ENCODE data around the gene ZNF441.

The ZNF441 gene

GRCh38 chr19:11787536-11787935 is 20.7 kb downstream of the ZNF441 start:
- no peak for TF ChIP-seq ZFX (IDR thresholded peaks at IDR 0.05; ENCODE audit: borderline replicate concordance)
- no peak for TF ChIP-seq CTCF (IDR thresholded peaks at IDR 0.05)
- H3K27ac ChIP-seq: no peak overlapping the region

GRCh38 chr19:11792942-11793341 is 26.1 kb downstream of the ZNF441 start:
- TF ChIP-seq CTCF (IDR thresholded peaks at IDR 0.05) (no peak), ZFX (IDR thresholded peaks at IDR 0.05; ENCODE audit: borderline replicate concordance) (no peak)

GRCh38 chr19:11797491-11797890 is 30.7 kb downstream of the ZNF441 start:
- peak overlapping the region; percentile 80; the same call in 1 of the 2 replicates for H3K27ac ChIP-seq
- peak; percentile 93 for TF ChIP-seq CTCF (IDR thresholded peaks at IDR 0.05)
- TF ChIP-seq ZFX (IDR thresholded peaks at IDR 0.05; ENCODE audit: borderline replicate concordance): no peak

More at GRCh38 chr19:11792942-11793341, 26.1 kb downstream of the ZNF441 start:
- H3K27ac ChIP-seq: no peak overlapping the region

- peak within 1 kb of the TSS; percentile 80 for H3K27ac ChIP-seq
- TF ChIP-seq CTCF (IDR thresholded peaks at IDR 0.05) (peak; percentile 66), ZFX (IDR thresholded peaks at IDR 0.05; ENCODE audit: borderline replicate concordance) (no peak)
Measured at GRCh38 chr19:11798391-11799330, 31.9 kb downstream of the ZNF441 start, which contains the start of gene ZNF491. Gene ZNF491 (plus strand): TSS chr19:11798523. CDS start chr19:11805954, 7,431 bp downstream.

- TF ChIP-seq ZFX (IDR thresholded peaks at IDR 0.05; ENCODE audit: borderline replicate concordance) (no peak), CTCF (IDR thresholded peaks at IDR 0.05) (no peak)
- H3K27ac ChIP-seq: no peak overlapping the region
Measured at GRCh38 chr19:11806354-11807098, 39.7 kb downstream of the ZNF441 start.

GRCh38 chr19:11807099-11807380 is 40.2 kb downstream of the ZNF441 start:
- TF ChIP-seq ZFX (IDR thresholded peaks at IDR 0.05; ENCODE audit: borderline replicate concordance): no peak
- no peak for TF ChIP-seq CTCF (IDR thresholded peaks at IDR 0.05)
- no peak overlapping the region for H3K27ac ChIP-seq

GRCh38 chr19:11813703-11814028 is 46.9 kb downstream of the ZNF441 start:
- no peak for TF ChIP-seq CTCF (IDR thresholded peaks at IDR 0.05)
- TF ChIP-seq ZFX (IDR thresholded peaks at IDR 0.05; ENCODE audit: borderline replicate concordance): no peak
- H3K27ac ChIP-seq: peak overlapping the region; percentile 90

Measured in 22Rv1 (cell line).